HG02943 (cell line): ENCODE data around the gene KCNE4.

Experiments
- ATAC-seq: cut with Tn5 transposase; IDR thresholded peaks from one replicate; pipeline ENCODE4 v1.9.1; 2021; ENCODE audit warnings: mild to moderate bottlenecking, low read depth, moderate library complexity; ENCODE audit not compliant: unreplicated experiment

The KCNE4 gene

GRCh38 chr2:223082706-223083105 lies 30.7 kb downstream of the KCNE4 start:
- no peak for ATAC-seq

GRCh38 chr2:223083402-223084070 lies 31.5 kb downstream of the KCNE4 start:
- no peak for ATAC-seq

- no peak for ATAC-seq
Observed at GRCh38 chr2:223084873-223085272, 32.9 kb downstream of the KCNE4 start.

- ATAC-seq: no peak
Observed at GRCh38 chr2:223086370-223086981, 34.5 kb downstream of the KCNE4 start.

GRCh38 chr2:223087466-223087865 lies 35.5 kb downstream of the KCNE4 start:
- ATAC-seq: no peak

- ATAC-seq: no peak
Observed at GRCh38 chr2:223088866-223089265, 36.9 kb downstream of the KCNE4 start.

- no peak for ATAC-seq
Observed at GRCh38 chr2:223090039-223090438, 38.0 kb downstream of the KCNE4 start.

GRCh38 chr2:223090540-223091235 lies 38.7 kb downstream of the KCNE4 start:
- no peak for ATAC-seq

- no peak for ATAC-seq
Observed at GRCh38 chr2:223092667-223093066, 40.7 kb downstream of the KCNE4 start.

GRCh38 chr2:223093436-223094241 lies 41.6 kb downstream of the KCNE4 start:
- no peak for ATAC-seq

- no peak for ATAC-seq
Observed at GRCh38 chr2:223095207-223095606, 43.2 kb downstream of the KCNE4 start.

- ATAC-seq: no peak
Observed at GRCh38 chr2:223096235-223096970, 44.4 kb downstream of the KCNE4 start.

GRCh38 chr2:223097888-223098383 lies 45.9 kb downstream of the KCNE4 start:
- no peak for ATAC-seq

GRCh38 chr2:223099561-223099960 lies 47.6 kb downstream of the KCNE4 start:
- no peak for ATAC-seq

- ATAC-seq: no peak
Observed at GRCh38 chr2:223100061-223100511, 48.1 kb downstream of the KCNE4 start.

GRCh38 chr2:223101340-223102039 lies 49.5 kb downstream of the KCNE4 start:
- ATAC-seq: no peak

GRCh38 chr2:223102040-223102400 lies 50.0 kb downstream of the KCNE4 start:
- ATAC-seq: no peak

GRCh38 chr2:223102450-223102849 lies 50.5 kb downstream of the KCNE4 start:
- no peak for ATAC-seq

- ATAC-seq: no peak
Observed at GRCh38 chr2:223104336-223105132, 52.5 kb downstream of the KCNE4 start.
